Renal pelvis (tissue), 4 donors: ENCODE results near the gene ERG28. TPM values are rescaled to one million over a fixed set of nuclear protein-coding genes. Genes with fewer than 3 reads are reported as not detected.
"Not testable (repeated sequence)": the region's sequence is repeated elsewhere in the genome, so short reads cannot be mapped to it uniquely, and the experiment has no call there.

Source experiments
- DNase-seq: peaks from one replicate; pipeline ENCODE4 v3.0.0-alpha.2; 2013
- polyA plus RNA-seq, 3 donors: library from polyadenylated mRNA; unstranded; fragments of 120-200 nt; gene quantifications; one replicate each; pipeline ENCODE4 v1.2.1, GENCODE V29; 2013; ENCODE audit not compliant: insufficient read length in 3 of 3

ERG28 gene
- polyA plus RNA-seq, 3 donors: 35.1 to 37.5 (median 36.6) TPM

- no peak for DNase-seq
Measured at GRCh38 chr14:75630695-75631452, 29.8 kb downstream of the ERG28 start.

- no peak for DNase-seq
Measured at GRCh38 chr14:75628816-75629215, 31.9 kb downstream of the ERG28 start.

- DNase-seq: no peak
Measured at GRCh38 chr14:75627406-75627805, 33.3 kb downstream of the ERG28 start.

- DNase-seq: no peak
Measured at GRCh38 chr14:75626863-75627262, 33.8 kb downstream of the ERG28 start.

GRCh38 chr14:75626396-75626795 lies 34.3 kb downstream of the ERG28 start:
- DNase-seq: no peak

- no peak for DNase-seq
Measured at GRCh38 chr14:75625034-75625433, 35.6 kb downstream of the ERG28 start.

GRCh38 chr14:75619548-75619947 lies 41.1 kb downstream of the ERG28 start:
- DNase-seq: no peak

- no peak for DNase-seq
Measured at GRCh38 chr14:75615200-75615599, 45.5 kb downstream of the ERG28 start.

- DNase-seq: no peak
Measured at GRCh38 chr14:75614179-75614578, 46.5 kb downstream of the ERG28 start.

- DNase-seq: no peak
Measured at GRCh38 chr14:75612157-75612556, 48.5 kb downstream of the ERG28 start.

GRCh38 chr14:75610834-75611233 lies 49.8 kb downstream of the ERG28 start:
- no peak for DNase-seq

- no peak for DNase-seq
Measured at GRCh38 chr14:75609606-75610475, 50.8 kb downstream of the ERG28 start.

GRCh38 chr14:75609116-75609515 lies 51.6 kb downstream of the ERG28 start:
- DNase-seq: no peak

GRCh38 chr14:75607842-75608640 lies 52.6 kb downstream of the ERG28 start:
- no peak for DNase-seq

- DNase-seq: no peak
Measured at GRCh38 chr14:75607044-75607443, 53.6 kb downstream of the ERG28 start.

- no peak for DNase-seq
Measured at GRCh38 chr14:75605916-75606315, 54.8 kb downstream of the ERG28 start.

GRCh38 chr14:75604979-75605851 lies 55.5 kb downstream of the ERG28 start:
- DNase-seq: peak; percentile 30

GRCh38 chr14:75602503-75602902 lies 58.2 kb downstream of the ERG28 start:
- no peak for DNase-seq

- not testable (repeated sequence) for DNase-seq
Measured at GRCh38 chr14:75601061-75601460, 59.6 kb downstream of the ERG28 start.

GRCh38 chr14:75600100-75600499 lies 60.6 kb downstream of the ERG28 start:
- not testable (repeated sequence) for DNase-seq
